ENCODE results near the gene NFAM1. TPM values are rescaled to one million over a fixed set of nuclear protein-coding genes. Genes with fewer than 3 reads are reported as not detected.

Gene NFAM1, protein sequence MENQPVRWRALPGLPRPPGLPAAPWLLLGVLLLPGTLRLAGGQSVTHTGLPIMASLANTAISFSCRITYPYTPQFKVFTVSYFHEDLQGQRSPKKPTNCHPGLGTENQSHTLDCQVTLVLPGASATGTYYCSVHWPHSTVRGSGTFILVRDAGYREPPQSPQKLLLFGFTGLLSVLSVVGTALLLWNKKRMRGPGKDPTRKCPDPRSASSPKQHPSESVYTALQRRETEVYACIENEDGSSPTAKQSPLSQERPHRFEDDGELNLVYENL
- total RNA-seq, result 1.2 TPM

DNA sequence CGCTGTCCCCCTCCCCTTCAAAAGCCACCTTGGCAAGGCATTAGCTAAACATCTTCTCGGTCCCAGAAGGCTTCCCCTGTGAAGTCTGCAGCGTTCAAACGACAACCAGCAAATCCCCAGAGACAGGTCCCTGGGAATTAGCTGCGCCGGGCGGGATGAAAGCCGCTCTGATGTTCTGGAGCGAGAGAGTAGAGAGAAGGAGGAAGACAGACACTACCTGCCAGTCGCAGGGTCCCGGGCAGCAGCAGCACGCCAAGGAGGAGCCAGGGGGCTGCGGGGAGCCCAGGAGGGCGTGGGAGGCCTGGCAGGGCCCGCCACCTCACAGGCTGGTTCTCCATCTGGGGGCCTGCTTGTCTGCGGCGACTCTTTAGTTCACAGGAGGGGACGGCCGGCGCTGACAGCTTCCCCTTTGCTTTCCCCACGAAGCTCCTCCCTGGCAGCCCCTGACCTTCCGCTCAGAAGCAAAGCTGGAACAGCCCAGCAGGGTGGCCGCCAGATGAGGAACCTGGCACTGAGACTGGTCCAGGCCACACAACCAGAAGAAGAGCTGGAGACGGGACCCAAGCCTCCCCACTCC lies at the start of gene NFAM1:
TSS of gene NFAM1 (minus strand) at position 384 of the 577 bp plus-strand sequence. CDS start at position 338, 46 bp downstream.
- no peak for DNase-seq

DNA sequence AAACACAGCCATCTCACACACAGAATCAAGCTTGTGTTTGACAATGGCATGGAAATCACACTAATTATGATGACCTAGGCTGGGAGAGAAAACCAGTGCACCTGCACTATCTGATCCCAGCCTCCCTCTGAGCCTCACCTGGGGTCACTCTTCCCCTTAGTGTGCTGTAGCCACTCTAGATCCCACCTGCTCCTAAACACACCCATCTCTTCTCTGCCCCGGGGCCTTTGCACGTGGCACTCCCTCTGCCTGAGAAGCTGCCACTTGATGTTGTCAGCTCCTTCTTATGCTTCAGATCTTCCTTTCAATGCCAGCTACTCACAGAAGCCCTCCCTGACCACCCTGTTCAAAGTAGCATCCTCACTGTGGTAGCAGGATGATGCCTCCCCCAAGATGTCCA lies 42.9 kb upstream of the NFAM1 start:
- no peak for DNase-seq

- DNase-seq, result peak; percentile 22
These were observed 41.4 kb upstream of the NFAM1 start for GRCh38 chr22:42473484-42474193.

- DNase-seq, result no peak
These were observed 40.5 kb upstream of the NFAM1 start for GRCh38 chr22:42472671-42473070.

DNA sequence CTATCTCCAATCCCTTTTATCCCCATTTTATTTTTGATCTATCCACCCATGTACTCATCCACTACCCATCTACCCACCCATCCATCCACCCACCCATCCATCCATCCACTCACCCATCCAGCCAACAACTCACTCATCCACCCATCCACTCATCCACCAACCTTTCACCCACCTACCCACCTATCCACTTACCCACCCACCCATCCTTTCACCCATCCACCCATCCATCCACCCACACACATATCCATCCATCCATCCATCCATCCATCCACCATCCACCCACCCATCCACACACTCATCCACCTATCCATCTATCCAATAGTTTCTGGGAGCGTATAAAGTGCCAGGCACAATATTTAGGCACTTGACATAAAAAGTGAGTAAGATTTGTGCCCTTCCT lies 39.2 kb upstream of the NFAM1 start:
- no peak for DNase-seq

DNA sequence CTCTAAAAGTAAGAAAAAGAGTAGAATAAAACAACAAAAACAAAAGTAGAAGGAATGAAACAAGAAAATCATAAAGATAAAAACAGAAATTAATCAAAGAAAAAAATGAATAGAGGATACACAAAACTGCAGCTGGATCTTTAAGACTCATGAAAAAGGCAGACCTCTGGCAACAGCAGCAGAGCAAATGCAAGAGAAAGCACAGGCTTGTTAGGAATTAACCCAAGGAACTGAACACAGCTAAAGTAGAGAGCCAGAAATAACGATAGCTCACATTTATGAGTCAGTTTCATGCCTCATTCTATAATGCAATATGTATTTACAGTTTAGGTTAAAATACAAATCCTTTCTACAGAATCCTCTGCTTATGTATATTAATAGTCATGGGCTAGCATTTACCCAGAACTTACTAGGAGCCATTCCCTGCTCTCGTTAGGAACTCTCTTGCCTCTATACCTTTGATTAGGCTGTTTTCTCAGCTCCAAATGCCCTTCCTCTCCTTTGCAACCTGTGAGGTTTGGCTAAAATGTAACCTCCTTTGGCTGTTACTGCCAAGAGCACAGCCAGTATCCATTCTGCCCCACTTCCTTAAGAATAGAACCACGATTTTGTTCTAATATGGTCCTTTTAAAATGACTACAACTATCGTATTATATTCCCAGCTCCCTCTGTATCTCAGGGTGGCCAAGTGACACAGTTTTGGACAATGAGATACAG lies 38.3 kb upstream of the NFAM1 start:
- DNase-seq, result no peak

GRCh38 chr22:42468841-42469240 lies 36.6 kb upstream of the NFAM1 start:
- DNase-seq, result no peak

- DNase-seq, result no peak
These were observed 29.8 kb upstream of the NFAM1 start for GRCh38 chr22:42462016-42462415.

GRCh38 chr22:42461511-42461910 lies 29.3 kb upstream of the NFAM1 start:
- DNase-seq, result no peak

DNA sequence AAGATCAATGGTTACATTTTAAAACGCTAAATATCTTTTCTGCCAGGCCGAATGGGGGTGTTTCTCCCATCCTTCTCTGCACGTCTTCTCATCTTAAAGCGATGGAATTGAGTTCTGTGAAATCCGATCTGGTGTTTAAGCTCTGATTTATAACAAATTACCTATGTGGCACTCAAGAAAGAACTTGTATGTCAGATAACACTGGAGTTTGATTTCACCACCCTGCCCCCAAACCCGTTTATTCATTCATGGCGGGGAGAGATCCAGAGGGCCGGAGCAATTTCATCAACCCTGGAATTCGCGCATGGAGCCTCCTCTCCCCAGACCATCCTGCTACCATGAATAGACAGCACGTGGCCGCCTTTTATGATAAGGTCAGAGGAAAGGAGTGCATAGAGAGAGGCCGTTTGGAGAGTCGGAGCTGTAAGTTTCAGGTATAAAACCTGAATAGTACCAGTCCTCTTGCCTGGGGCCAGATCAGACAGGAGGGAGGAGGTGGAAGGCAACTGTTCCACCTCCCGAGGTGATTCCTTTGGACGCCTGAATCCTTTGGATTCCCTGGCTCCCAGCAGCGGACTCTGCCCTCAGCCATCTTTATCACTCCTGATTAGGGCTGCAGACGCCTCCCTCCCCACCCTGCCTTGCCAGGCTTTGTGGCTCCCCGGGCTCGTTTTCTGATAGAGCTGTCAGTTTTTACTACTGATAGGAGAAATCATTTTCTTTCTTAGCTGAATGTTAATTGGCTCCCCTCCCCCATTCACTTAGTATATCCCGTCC lies 27.3 kb upstream of the NFAM1 start:
- DNase-seq, result no peak

GRCh38 chr22:42452916-42453315 lies 20.7 kb upstream of the NFAM1 start:
- no peak for DNase-seq

- no peak for DNase-seq
These were observed 20.3 kb upstream of the NFAM1 start for GRCh38 chr22:42452456-42452855.

DNA sequence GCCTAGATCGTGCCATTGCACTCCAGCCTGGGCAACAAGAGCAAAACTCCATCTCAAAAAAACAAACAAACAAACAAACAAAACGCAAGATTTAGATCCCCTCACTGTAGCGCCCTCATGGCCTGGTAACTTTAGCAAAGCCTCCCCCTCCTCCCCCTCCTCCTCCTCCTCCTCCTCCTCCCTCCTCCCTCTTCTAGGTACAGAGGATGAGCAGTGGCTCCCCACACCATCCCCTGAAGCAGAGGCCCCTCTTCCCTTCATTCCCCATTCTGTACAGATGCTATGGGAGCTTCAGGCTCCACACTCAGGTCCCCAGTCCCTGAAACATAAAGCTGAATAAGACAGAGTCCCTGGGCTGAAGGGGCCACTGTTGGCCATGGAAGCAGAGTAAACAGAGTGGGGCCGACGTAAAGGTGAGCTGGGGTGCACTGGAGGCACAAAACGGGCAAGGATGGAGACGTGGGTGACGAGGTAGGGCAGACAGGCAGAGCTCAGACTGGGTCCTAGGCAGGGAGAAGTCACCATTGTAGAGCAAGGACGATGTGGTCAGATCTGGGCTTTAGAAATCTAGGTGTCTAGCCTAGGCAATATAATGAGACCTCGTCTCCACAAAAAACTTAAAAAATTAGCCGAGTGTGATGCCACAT lies 19.4 kb upstream of the NFAM1 start:
- DNase-seq, result no peak

- DNase-seq, result no peak
These were observed 18.7 kb upstream of the NFAM1 start for GRCh38 chr22:42450862-42451261.

GRCh38 chr22:42446151-42446550 lies 13.9 kb upstream of the NFAM1 start:
- DNase-seq, result no peak

GRCh38 chr22:42444077-42444904 lies 12.1 kb upstream of the NFAM1 start:
- peak; percentile 72 for DNase-seq

DNA sequence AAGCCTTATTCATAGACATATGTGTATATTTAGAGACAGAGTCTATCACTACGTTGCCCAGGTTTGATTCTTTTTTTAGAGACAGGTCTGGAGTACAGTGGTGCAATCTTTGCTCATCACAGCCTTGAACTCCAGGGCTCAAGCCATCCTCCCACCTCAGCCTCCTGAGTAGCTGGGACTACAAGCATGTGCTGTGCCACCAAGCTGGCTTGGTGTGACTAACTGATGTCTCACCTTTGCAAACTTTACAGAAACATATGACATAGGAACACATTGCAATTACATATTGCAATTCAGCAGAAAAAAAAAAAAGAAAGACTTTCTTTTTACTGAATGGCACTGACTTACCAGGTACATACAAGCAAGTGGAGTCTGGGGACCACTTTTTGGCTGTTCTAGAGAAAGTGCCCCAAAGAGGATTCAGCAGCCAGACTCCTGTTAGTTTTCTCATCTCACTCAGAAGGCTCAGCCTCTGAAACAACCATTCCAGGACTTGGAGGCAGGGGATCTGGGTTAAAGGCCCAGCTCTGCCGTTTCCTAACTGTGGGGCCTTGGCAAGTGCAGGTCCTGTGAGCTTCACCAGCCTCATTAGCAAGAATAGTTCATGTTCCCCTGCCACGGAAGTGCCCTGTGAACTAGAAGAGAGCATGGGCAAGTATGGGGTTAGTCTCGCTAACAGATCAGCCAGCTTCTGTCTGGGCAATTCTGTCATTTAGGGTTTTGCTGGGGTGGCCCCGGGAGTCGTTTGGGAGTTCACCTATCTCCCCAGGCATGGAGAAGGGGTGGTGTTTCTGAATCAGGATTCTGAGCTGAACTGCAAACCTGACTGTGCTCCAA lies 11.3 kb upstream of the NFAM1 start:
- no peak for DNase-seq

- DNase-seq, result no peak
These were observed 10.5 kb upstream of the NFAM1 start for GRCh38 chr22:42442748-42443147.

GRCh38 chr22:42440728-42441127 lies 8.5 kb upstream of the NFAM1 start:
- no peak for DNase-seq

All from skin of body (tissue), 2 donors.